ENCODE results near the gene NPEPL1. TPM values are rescaled to one million over a fixed set of nuclear protein-coding genes. Genes with fewer than 3 reads are reported as not detected.

The NPEPL1 gene
- total RNA-seq, 1 donor from 2014 or later: 33.6 TPM

- no peak for TF ChIP-seq CTCF (IDR thresholded peaks at IDR 0.05; ENCODE audit: borderline replicate concordance)
- Histone ChIP-seq H3K4me3 (no peak overlapping the region), H3K27me3 (ENCODE audit: low read depth) (no peaks in the 10 kb centered on the region), H3K27ac (replicated peaks) (no peak overlapping the region), H3K4me1 (peaks cover 19% of the 10 kb centered on the region), H3K36me3 (peaks cover 43% of the 10 kb centered on the region), H3K9me3 (replicated peaks) (no peaks in the 10 kb centered on the region)
- DNase-seq: no peak
- intact Hi-C loops (cut with micrococcal nuclease): no loop called here
Measured at GRCh38 chr20:58665606-58666005, 27.0 kb upstream of the NPEPL1 start.

GRCh38 chr20:58666702-58667101 lies 25.9 kb upstream of the NPEPL1 start:
- no peak for TF ChIP-seq CTCF (IDR thresholded peaks at IDR 0.05; ENCODE audit: borderline replicate concordance)
- Histone ChIP-seq H3K9me3 (replicated peaks) (no peaks in the 10 kb centered on the region), H3K27ac (replicated peaks) (no peak overlapping the region), H3K27me3 (ENCODE audit: low read depth) (no peaks in the 10 kb centered on the region), H3K36me3 (peaks cover 44% of the 10 kb centered on the region), H3K4me3 (no peak overlapping the region), H3K4me1 (peaks cover 8% of the 10 kb centered on the region)
- intact Hi-C loops (cut with micrococcal nuclease): no loop called here
- DNase-seq: no peak

- H3K9me3 ChIP-seq (replicated peaks): no peaks in the 10 kb centered on the region
- intact Hi-C loops (cut with micrococcal nuclease): no loop called here
- no peaks in the 10 kb centered on the region for H3K27me3 ChIP-seq (ENCODE audit: low read depth)
- no peak for DNase-seq
- H3K4me3 ChIP-seq: no peak overlapping the region
- no peak overlapping the region for H3K27ac ChIP-seq (replicated peaks)
- peaks cover 49% of the 10 kb centered on the region for H3K36me3 ChIP-seq
- no peak for TF ChIP-seq CTCF (IDR thresholded peaks at IDR 0.05; ENCODE audit: borderline replicate concordance)
- H3K4me1 ChIP-seq: no peaks in the 10 kb centered on the region
Measured at GRCh38 chr20:58667975-58668374, 24.6 kb upstream of the NPEPL1 start.

GRCh38 chr20:58668901-58669286 lies 23.7 kb upstream of the NPEPL1 start:
- H3K9me3 ChIP-seq (replicated peaks): no peaks in the 10 kb centered on the region
- intact Hi-C loops (cut with micrococcal nuclease): no loop called here
- peaks cover 59% of the 10 kb centered on the region for H3K36me3 ChIP-seq

GRCh38 chr20:58669287-58670006 lies 23.2 kb upstream of the NPEPL1 start:
- Histone ChIP-seq H3K9me3 (replicated peaks) (no peaks in the 10 kb centered on the region), H3K4me1 (no peaks in the 10 kb centered on the region), H3K27ac (replicated peaks) (no peak overlapping the region), H3K27me3 (ENCODE audit: low read depth) (no peaks in the 10 kb centered on the region), H3K4me3 (no peak overlapping the region), H3K36me3 (peaks cover 64% of the 10 kb centered on the region)
- DNase-seq: no peak
- TF ChIP-seq CTCF (IDR thresholded peaks at IDR 0.05; ENCODE audit: borderline replicate concordance): no peak
- intact Hi-C loops (cut with micrococcal nuclease): no loop called here

More at GRCh38 chr20:58668901-58669286, 23.7 kb upstream of the NPEPL1 start:
- Histone ChIP-seq H3K4me1 (no peaks in the 10 kb centered on the region), H3K27ac (replicated peaks) (no peak overlapping the region), H3K27me3 (ENCODE audit: low read depth) (no peaks in the 10 kb centered on the region), H3K4me3 (no peak overlapping the region)
- no peak for TF ChIP-seq CTCF (IDR thresholded peaks at IDR 0.05; ENCODE audit: borderline replicate concordance)
- DNase-seq: no peak
